Measurements from ENCODE around the gene PRPF40B. TPM values are rescaled to one million over a fixed set of nuclear protein-coding genes. Genes with fewer than 3 reads are reported as not detected.

Gene PRPF40B
- total RNA-seq, 2 donors from 2014 or later, result 13.9 to 31.1 TPM

GRCh38 chr12:49665384-49665783 lies 42.0 kb downstream of the PRPF40B start:
- no peak for DNase-seq (ENCODE audit: low spot score)
- no peak overlapping the region for H3K27ac ChIP-seq
- H3K4me1 ChIP-seq (replicated peaks), result no peaks in the 10 kb centered on the region
- H3K36me3 ChIP-seq, result no peaks in the 10 kb centered on the region
- intact Hi-C loops (cut with DNase I), result no loop called here
- H3K27me3 ChIP-seq (replicated peaks; ENCODE audit: insufficient read depth), result no peaks in the 10 kb centered on the region
- 83% methylated on average over 2 of the region's 2 CpGs for WGBS
- TF ChIP-seq POLR2A (IDR thresholded peaks at IDR 0.05) (no peak), POLR2AphosphoS5 (IDR thresholded peaks at IDR 0.05) (no peak), CTCF (IDR thresholded peaks at IDR 0.05) (no peak)
- no peaks in the 10 kb centered on the region for H3K9me3 ChIP-seq
- no peak overlapping the region for H3K4me3 ChIP-seq

- H3K4me3 ChIP-seq, result no peak overlapping the region
- no peak overlapping the region for H3K27ac ChIP-seq
- no peaks in the 10 kb centered on the region for H3K9me3 ChIP-seq
- intact Hi-C loops (cut with DNase I), result no loop called here
- no peak for TF ChIP-seq POLR2A (IDR thresholded peaks at IDR 0.05)
- no peaks in the 10 kb centered on the region for H3K36me3 ChIP-seq
- H3K4me1 ChIP-seq (replicated peaks), result no peaks in the 10 kb centered on the region
- 97% methylated on average over 4 of the region's 4 CpGs for WGBS
- H3K27me3 ChIP-seq (replicated peaks; ENCODE audit: insufficient read depth), result no peaks in the 10 kb centered on the region
- no peak for DNase-seq (ENCODE audit: low spot score)
Observed at GRCh38 chr12:49666176-49666575, 42.8 kb downstream of the PRPF40B start.

GRCh38 chr12:49667325-49668090 lies 44.1 kb downstream of the PRPF40B start:
- Histone ChIP-seq H3K36me3 (no peaks in the 10 kb centered on the region), H3K9me3 (no peaks in the 10 kb centered on the region), H3K27ac (no peak overlapping the region), H3K4me1 (replicated peaks) (peaks cover 7% of the 10 kb centered on the region), H3K27me3 (replicated peaks; ENCODE audit: insufficient read depth) (no peaks in the 10 kb centered on the region), H3K4me3 (no peak overlapping the region)
- TF ChIP-seq POLR2A (IDR thresholded peaks at IDR 0.05) (no peak), POLR2AphosphoS5 (IDR thresholded peaks at IDR 0.05) (no peak), CTCF (IDR thresholded peaks at IDR 0.05) (no peak)
- 92% methylated on average over 2 of the region's 2 CpGs for WGBS
- DNase-seq (ENCODE audit: low spot score), result no peak
- intact Hi-C loops (cut with DNase I), result no loop called here

- WGBS, result 96% methylated on average over 4 of the region's 4 CpGs
- DNase-seq (ENCODE audit: low spot score), result no peak
- no peaks in the 10 kb centered on the region for H3K36me3 ChIP-seq
- H3K4me3 ChIP-seq, result no peak overlapping the region
- no peaks in the 10 kb centered on the region for H3K9me3 ChIP-seq
- H3K27ac ChIP-seq, result no peak overlapping the region
- intact Hi-C loops (cut with DNase I), result no loop called here
- H3K4me1 ChIP-seq (replicated peaks), result peaks cover 22% of the 10 kb centered on the region
- TF ChIP-seq POLR2A (IDR thresholded peaks at IDR 0.05) (no peak), POLR2AphosphoS5 (IDR thresholded peaks at IDR 0.05) (no peak), CTCF (IDR thresholded peaks at IDR 0.05) (no peak)
- H3K27me3 ChIP-seq (replicated peaks; ENCODE audit: insufficient read depth), result no peaks in the 10 kb centered on the region
Observed at GRCh38 chr12:49669796-49670195, 46.4 kb downstream of the PRPF40B start.

- no peak for DNase-seq (ENCODE audit: low spot score)
- TF ChIP-seq POLR2A (IDR thresholded peaks at IDR 0.05) (no peak), CTCF (IDR thresholded peaks at IDR 0.05) (no peak), POLR2AphosphoS5 (IDR thresholded peaks at IDR 0.05) (no peak)
- Histone ChIP-seq H3K27ac (peak overlapping the region; percentile 80 to 86), H3K9me3 (no peaks in the 10 kb centered on the region), H3K4me3 (no peak overlapping the region), H3K36me3 (no peaks in the 10 kb centered on the region), H3K4me1 (replicated peaks) (peaks cover 22% of the 10 kb centered on the region), H3K27me3 (replicated peaks; ENCODE audit: insufficient read depth) (no peaks in the 10 kb centered on the region)
- intact Hi-C loops (cut with DNase I), result no loop called here
- WGBS, result 67% methylated on average over 5 of the region's 5 CpGs
Observed at GRCh38 chr12:49671031-49671765, 47.8 kb downstream of the PRPF40B start.
